22Rv1 (cell line): ENCODE data around the gene ILF3.

Experiments
- H3K27ac ChIP-seq: fragments of 450-650 bp; 2 replicates; pipeline ENCODE4 v1.5.1; 2017
- CTCF ChIP-seq: fragments of 450-650 bp; IDR thresholded peaks from 2 replicates; pipeline ENCODE4 v1.5.1; 2017; ENCODE audit warnings: mild to moderate bottlenecking
- ZFX ChIP-seq: fragments of 450-650 bp; IDR thresholded peaks from 2 replicates; pipeline ENCODE4 v1.6.1; 2017; ENCODE audit warnings: antibody characterized with exemption, borderline replicate concordance

Gene ILF3

GRCh38 chr19:10718205-10719196, 64.4 kb downstream of the ILF3 start:
- H3K27ac ChIP-seq = peak overlapping the region; percentile 90
- TF ChIP-seq CTCF = no peak
- TF ChIP-seq ZFX = no peak

GRCh38 chr19:10719466-10719961, 65.4 kb downstream of the ILF3 start:
- H3K27ac ChIP-seq = peak overlapping the region; percentile 90
- TF ChIP-seq ZFX (no peak), CTCF (no peak)

- TF ChIP-seq CTCF = no peak
- TF ChIP-seq ZFX = no peak
- H3K27ac ChIP-seq = no peak overlapping the region
These were observed 66.5 kb downstream of the ILF3 start for GRCh38 chr19:10720607-10721125.

GRCh38 chr19:10723591-10723990, 69.4 kb downstream of the ILF3 start:
- TF ChIP-seq ZFX (no peak), CTCF (no peak)

GRCh38 chr19:10724573-10725071, 70.5 kb downstream of the ILF3 start:
- H3K27ac ChIP-seq = no peak overlapping the region
- no peak for TF ChIP-seq ZFX

More at GRCh38 chr19:10723591-10723990, 69.4 kb downstream of the ILF3 start:
- no peak overlapping the region for H3K27ac ChIP-seq

GRCh38 chr19:10725415-10725814, 71.3 kb downstream of the ILF3 start:
- no peak overlapping the region for H3K27ac ChIP-seq
- no peak for TF ChIP-seq ZFX
- TF ChIP-seq CTCF = no peak

GRCh38 chr19:10726268-10726667, 72.1 kb downstream of the ILF3 start:
- no peak for TF ChIP-seq CTCF
- H3K27ac ChIP-seq = no peak overlapping the region
